HG03521 (cell line): ENCODE measurements around the gene IQCE.
"Not testable (repeated sequence)": the region's sequence is repeated elsewhere in the genome, so short reads cannot be mapped to it uniquely, and the experiment has no call there.

ENCODE experiments used
- ATAC-seq: cut with Tn5 transposase; IDR thresholded peaks from one replicate; pipeline ENCODE4 v1.9.1; 2021; ENCODE audit warnings: mild to moderate bottlenecking, moderate library complexity; ENCODE audit not compliant: unreplicated experiment

Gene IQCE

DNA sequence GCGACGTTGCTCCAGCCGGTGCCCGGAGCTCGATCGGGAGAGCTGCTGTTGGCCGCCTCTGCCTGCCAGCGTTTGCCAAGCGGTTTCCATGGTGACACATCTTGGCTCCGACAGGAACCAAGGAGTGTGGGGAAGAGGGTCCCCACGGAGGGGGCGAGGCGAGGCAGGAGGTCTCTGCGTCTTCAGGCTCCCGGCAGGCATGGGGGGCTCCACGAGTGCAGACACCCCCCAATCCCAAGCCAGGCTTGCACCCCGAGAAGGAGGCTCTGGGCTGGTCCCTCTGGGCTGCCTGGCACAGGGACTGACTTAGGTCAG, 27.0 kb upstream of the IQCE start:
- not testable (repeated sequence) for ATAC-seq

DNA sequence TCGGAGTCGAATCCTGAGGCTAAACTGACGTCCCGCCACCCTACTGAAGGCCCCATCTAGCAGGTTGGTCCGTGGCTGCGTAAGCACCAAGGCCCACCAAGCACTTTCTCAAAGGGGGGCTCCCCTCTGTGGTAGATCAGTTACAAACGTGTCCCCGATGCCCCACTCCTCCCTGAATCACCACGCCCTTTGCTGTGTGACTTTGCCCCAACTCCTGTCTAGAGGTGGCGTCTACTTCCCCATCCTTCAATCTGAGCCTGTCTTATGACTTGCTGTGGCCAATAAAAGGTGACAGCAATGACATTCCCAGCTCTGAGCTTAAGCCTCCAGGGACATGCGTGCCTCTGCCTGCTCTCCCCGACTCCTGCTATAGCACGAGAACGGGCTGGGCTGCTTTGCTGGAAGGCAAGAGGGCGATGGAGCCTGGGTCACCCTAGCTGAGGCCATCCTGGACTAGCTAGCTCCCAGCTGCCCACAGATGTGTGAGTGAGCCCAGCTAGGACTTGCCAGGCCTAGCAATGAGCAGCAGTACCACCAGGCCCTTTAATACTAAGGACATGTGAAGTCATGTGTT, 26.5 kb upstream of the IQCE start:
- ATAC-seq = not testable (repeated sequence)

DNA sequence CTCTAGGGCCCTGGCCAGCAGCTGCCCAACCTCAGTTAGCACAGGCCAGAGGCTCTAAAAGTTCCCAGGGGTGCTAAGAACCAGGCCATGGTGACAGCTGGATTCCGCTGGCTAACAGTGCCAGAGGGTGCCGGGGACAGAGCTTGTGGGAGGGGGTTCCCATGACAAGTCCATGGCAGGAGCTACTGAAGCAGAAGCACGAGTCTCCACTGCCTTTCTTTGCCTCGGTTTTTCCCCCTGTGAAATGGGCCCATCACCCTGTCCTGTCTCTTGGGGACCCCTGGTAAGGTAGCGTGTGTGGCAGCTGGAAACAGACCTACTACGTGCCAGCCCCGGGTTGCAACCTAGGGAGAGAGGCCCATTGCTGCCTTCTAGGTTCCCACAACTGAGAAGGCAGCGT, 26.0 kb upstream of the IQCE start:
- ATAC-seq = not testable (repeated sequence)

DNA sequence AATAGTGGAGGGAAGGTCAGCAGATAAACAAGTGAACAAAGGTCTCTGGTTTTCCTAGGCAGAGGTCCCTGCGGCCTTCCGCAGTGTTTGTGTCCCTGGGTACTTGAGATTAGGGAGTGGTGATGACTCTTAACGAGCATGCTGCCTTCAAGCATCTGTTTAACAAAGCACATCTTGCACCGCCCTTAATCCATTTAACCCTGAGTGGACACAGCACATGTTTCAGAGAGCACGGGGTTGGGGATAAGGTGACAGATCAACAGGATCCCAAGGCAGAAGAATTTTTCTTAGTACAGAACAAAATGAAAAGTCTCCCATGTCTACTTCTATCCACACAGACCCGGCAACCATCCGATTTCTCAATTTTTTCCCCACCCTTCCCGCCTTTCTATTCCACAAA, 25.2 kb upstream of the IQCE start:
- not testable (repeated sequence) for ATAC-seq

DNA sequence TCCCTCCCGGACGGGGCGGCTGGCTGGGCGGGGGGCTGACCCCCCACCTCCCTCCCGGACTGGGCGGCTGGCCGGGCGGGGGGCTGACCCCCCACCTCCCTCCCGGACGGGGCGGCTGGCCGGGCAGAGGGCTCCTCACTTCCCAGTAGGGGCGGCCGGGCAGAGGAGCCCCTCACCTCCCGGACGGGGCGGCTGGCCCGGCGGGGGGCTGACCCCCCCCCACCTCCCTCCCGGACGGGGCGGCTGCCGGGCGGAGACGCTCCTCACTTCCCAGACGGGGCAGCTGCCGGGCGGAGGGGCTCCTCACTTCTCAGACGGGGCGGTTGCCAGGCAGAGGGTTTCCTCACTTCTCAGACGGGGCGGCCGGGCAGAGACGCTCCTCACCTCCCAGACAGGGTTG, 24.6 kb upstream of the IQCE start:
- ATAC-seq = not testable (repeated sequence)

DNA sequence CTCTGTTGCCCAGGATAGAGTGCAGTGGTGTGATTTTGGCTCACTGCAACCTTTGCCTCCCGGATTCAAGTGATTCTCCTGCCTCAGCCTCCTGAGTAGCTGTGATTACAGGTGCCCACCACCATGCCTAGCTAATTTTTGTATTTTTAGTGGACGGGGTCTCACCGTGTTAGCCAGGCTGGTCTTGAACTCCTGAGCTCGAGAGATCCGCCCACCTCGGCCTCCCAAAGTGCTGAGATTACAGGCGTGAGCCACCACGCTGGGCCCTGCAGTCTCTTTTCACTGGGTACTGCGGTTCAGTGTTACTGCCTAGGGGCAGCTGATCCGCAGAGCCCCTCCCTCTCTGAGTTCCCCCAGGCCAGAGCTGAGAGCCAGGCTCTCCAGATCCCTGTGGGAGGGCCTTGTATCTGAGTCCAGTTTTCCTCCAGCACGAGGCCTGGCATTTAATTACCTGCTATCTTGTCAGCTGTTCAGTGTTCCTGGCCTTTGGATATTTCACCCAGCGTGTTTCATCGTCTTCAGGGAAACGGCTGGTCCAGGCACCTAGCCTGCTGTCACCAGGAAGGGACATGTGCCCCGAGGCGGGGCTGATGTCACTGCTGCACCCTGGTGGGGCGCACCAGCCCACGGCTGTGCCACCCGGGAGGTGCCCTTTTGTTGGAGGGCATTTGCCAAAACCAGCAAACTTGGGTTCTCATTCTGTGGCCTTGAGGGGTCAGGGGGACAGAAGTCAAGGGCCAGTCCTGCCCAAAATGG, 22.7 kb upstream of the IQCE start:
- ATAC-seq = not testable (repeated sequence)

DNA sequence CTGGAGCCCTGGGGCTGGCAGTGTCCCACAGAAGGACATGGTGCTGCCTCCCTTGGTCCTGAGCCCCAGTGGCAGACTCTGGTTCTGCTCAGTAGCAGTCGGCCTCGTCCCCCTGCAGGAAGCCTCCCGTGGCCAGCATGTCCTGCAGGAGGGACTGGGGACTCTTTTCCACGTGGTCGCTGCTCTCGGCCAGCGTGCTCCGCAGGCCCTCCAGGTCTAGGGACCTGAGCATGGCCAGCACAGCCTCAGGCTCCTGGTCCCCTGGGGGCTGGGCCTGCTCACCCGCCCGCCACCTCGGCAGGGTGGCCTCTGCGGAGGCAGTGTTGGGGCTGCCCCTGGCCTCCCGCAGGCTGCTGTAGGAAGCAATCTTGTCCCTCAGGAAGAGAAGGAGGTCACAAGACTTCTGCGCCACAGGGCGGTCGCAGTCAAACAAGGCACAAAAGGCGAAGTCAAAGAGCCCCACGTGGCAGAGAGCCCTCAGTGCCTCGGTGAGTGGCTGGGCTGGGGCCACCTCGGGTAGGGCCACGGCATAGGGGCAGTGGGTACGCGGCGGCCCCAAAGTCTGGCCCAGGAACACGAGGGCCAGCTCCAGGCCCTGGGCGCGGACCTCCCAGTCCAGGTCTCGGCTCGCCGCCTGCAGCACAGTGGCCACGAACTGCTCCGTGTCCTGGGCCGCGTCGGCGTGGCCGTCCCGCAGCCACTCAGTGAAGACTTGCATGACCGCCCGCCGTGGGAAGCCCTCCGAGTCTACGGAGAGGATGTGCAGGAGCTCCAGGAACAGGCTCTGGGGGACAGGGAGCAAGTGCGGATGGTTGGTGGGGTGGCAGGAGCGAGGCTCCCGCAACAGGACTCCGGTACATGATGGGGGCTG, 20.6 kb upstream of the IQCE start:
- ATAC-seq = no peak

DNA sequence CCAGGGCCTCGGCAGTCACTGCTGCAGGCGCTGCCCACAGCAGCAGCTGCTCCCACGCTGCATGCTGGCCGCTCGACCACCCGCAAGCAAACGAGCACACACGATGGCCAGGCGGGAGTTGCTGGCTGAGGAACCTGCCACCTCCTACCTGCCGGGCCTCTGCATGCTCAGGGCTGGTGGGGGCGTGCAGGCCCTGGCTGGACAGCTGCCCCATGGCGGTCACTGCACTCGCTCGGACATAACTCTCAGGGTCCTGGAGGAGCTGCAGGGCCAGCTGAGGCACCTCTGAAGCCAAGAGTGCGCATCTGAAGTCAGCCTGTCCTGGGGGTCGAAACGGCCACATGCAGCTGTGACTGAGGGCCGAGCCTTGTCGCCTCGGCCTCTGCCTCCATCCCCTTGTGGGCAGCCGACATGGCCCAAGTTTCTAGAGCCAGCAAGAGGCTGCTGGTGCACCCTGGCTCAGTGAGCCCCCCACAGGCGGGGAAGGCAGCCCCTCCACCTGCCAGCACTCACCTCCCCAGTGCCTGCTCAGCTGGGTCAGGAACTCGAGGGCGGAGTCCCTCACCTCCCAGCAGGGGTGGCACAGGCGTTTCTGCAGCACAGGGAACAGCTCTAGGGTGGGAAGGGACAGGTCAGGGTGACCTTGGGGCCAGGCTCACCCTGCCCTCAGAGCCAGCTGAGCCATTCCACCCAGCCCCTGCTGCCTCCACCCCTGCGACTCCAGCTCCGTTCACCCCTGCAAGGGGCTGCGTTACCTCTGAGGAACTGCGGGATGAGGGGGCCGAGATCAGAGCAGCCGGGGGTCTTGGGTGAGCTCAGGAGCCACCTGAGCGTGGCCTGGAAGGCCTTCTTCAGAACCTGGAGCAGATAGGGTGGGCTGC, 19.5 kb upstream of the IQCE start:
- ATAC-seq = no peak

DNA sequence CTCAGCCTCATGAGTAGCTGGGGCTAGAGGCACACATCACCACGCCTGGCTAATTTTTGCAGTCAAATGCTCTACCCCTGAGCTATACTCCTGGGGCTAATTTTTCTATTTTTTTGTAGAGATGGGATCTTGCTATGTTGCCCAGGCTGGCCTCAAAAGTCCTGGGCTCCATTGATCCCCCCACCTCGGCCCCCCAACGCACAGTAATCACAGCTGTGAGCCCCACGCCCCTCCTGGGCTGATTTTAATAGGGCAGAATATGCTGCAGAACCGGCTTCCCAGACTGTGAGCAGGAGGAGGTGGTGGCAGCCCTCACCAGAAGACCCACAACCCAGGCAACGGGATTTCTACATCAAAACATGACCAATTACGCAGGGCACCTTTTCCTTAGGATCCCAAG, 18.6 kb upstream of the IQCE start:
- ATAC-seq = no peak

DNA sequence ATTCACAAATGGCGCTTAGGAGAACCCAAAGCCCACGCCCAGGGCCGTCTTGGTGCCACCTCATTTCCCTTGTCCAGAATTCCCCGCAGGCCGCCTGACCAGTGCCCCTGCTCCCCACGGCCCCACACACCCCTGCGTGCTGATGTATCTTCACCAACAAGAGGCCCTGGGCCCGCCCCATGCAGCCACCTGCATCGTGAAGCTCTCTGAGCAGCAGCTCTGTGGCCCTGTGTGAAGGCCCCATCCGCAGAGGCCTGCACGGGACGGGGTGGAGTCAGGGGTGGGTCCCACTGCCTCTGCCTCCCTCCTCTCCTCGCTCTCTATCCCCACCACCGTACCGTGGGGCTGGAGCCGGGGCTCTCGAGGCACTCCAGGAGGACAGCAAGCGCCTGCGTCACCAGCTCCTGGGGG, 18.1 kb upstream of the IQCE start:
- ATAC-seq = no peak

DNA sequence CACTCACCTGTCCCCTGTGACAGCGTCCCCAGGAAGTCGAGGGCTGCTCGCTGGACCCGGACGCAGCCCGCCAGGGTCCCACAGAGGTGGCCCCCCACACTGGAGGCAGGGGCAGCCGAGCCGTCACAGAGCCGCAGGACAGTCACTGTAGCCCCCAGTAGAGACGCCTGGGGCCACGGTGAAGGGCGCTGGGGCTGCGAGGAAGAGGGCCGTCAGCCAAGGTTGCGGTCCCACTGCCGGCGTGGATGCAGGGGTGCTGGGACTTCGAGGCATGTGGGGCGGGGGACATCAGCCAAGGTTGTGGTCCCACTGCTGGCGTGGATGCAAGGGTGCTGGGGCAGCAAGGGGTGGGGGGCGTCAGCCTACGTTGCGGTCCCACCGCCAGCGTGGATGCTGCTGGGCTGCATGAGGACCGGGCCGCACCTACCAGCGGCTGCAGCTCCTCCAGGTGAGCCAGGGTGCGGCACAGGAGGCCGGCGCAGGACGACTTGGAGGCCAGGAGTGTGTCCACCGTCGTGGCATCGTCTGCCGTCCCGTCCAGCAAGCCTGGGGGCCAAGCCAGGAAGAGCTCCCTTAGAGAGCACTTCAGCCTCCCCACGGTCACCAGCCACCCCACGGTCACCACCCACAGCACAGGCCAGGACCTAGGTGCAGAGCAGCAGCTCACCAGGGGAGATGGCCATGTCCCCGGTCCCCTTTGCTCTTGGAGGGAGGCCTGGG, 17.3 kb upstream of the IQCE start:
- ATAC-seq = no peak

DNA sequence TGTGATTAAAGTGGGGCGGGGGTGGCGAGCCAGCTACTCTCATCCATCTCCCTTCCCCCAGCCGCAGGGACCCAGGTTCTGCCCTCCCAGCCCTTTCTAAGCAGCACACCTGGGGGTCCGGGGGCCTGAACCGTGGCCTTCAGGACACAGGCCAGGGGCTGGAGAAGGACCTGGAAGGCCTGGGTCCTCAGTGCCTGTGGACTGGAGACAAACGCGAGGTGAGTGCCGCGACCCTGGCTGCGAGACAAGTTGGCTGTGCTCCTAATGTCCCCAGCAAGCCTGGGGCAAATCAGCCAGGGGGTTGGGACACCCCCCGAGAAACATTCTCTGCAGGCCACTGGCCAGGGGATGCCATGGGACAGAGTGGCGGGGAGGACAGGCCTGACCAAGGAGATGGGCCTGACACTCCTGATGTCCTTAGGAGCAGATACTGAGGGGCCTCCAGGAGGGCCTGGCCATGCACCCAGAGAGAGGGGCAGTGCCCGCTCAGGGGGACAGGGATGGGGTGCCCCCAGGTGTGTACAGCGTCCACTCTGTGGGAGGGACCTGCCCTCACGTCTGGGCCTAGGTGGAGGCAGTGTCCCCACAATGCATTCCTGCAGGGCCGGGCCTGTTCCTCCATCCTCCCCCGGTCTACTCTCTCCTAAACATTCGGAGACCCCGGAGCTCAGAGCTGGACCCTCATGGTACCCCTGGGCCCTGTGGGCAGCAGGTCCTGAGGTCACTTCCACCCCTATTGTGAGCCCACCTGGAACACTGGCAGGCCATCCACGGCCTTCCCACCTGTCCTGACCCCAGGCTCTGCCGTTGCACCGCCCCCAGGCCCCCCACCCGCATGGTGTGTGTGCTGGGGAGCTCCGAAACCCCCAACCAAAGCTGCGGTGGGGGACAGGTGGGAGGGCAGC, 16.5 kb upstream of the IQCE start:
- ATAC-seq = no peak

DNA sequence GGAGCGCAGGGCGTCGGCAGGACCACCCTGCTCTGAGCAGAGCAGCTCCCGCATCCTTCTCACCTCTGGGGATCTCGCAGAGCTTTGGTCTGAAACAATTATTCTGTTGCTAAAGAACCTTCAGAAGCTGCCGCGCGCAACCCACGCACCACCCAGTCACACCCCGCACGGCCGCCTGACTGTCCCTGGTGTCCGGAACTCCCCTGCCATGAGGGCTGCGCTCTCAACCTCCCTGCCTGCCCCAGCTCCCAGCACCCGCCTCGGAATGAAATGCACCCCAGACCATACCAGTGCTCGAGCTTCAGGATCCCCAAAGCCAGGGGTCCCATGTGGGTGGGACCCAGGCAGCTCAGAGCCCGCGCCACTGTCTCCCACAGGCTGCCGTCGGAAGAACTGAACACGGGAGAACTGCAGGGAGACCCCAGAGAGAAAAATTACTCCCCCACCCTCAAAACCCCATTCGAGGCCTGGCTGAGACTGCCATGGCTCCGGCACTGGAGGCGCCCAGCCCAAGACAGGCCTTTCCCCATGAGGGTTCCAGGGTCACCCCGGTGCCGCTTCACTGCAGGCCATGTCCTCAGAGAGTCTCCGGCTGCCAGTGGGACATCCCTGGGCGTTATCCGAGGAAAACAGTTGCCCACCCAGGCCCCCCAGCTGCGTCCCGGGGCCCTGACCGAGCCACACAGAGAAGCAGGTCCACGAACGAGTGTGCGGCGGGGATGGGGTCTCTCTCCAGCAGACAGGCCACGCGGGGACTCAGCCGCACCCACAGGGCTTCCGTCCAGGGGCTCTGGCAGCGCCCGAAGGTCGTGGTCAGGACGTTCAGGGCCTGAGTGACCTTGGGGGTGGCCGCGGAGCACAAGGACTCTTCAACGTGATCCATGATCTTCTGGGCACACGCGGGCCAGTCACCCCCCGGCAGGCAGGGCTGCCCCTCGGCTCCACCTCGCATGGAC, 15.6 kb upstream of the IQCE start:
- ATAC-seq = no peak

DNA sequence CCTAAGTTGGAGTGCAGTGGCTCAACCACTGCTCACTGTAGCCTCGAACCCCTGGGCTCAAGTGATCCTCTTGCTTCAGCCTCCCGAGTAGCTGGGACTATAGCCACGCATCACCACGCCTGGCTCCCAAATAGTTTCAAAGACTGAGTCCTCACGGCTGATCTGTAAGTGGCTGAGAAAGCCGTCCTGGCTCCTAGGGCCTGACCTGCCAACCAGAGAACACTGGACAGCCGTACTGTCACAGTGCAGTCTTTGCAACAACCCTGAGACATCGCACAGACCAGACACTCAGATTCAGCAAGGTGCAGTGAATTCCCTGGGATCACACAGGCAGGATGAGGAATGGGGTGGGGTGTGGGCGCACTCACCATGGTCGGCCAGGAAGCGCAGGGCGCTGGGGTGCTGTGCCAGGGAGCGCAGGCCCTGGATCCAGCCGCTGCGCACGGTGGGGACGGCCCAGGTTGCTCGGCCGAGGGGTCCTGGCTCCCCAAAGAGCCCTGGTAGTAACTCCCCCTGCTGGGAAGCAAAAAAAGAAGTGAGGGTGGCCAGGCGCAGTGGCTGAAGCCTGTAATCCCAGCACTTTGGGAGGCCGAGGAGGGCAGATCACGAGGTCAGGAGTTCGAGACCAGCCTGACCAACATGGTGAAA, 14.1 kb upstream of the IQCE start:
- ATAC-seq = no peak

DNA sequence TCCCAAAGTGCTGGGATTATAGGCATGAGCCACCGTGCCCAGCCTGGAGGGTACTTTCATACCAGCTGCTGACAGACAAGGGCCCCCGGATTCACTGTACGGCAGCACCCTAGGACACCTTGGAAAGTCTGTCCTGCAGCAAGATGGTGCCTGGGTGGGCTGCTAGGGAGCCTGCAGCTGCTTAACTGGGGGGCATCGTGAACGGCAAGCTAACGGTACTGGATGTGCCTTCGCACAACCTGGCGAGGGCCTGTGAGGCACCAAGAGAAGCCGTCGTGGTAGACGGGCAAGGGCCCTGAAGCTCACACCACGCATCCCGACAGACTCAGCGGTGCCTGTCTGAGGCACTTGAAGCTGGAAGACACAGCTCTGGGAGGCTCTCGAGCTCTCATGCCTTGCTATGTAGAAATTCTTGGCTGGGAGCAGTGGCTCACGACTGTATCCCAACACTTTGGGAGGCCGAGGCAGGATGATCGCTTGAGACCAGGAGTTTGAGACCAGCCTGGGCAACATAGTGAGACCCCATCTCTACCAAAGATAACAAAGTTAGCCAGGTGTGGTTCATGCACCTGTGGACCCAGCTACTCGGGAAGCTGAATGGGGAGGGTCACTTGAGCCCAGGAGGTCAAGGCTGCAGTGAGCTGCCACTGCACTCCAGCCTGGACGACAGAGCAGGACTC, 12.9 kb upstream of the IQCE start:
- ATAC-seq = no peak

DNA sequence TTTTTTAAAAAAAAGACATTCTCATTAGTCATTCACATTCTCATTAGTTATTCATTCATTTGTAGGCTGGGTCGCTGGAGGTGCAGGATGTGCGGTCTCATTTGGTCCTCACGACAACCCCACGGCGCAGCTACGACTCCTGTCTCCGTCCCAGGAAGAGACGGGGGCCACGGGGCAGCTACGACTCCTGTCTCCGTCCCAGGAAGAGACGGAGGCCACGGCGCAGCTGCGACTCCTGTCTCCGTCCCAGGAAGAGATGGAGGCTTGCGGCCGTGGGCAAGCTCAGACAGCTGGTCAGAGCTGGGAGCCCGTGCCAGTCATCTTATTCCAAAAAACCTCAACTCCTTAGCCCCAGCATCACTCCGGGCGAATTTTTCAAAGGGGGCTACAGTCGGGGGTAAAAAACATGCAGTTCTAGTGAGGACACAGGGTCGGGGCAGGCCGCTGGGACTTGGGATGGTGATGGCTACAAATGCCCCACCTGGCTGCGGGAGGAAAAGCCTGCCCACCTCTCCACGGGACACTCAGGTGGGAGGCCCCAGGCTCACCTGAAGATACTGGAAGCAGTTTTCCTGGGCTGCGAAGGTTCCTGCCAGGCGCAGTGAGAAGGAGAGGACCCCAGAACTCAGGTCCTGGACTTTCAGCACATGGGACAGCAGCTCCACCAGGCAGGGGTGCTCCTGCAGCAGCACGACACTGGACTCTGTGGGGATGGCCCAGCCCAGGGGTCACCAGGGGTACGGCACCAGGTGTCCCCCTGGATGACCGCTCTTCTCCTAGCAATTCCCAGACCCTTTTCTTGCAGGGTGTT, 11.8 kb upstream of the IQCE start:
- ATAC-seq = no peak
